GM23338 (cell line): ENCODE data around the gene IFI16.
A peak's percentile ranks its signal among the peaks of the same experiment; 100 is the strongest.

ENCODE experiments used
- CREB1 ChIP-seq: fragments of 250-450 bp; sonication (Bioruptor Pico); IDR thresholded peaks from 2 replicates; pipeline ENCODE4 v1.5.0; 2020; ENCODE audit warnings: low read depth, mild to moderate bottlenecking, moderate library complexity
- EZH2 ChIP-seq: fragments of 200-600 bp; sonication (generic); IDR thresholded peaks from one replicate; pipeline ENCODE4 v1.8.0; 2017; ENCODE audit warnings: antibody characterized with exemption, mild to moderate bottlenecking, low read depth; ENCODE audit not compliant: unreplicated experiment
- EZH2phosphoT487 ChIP-seq: fragments of 200-600 bp; sonication (generic); IDR thresholded peaks from one replicate; pipeline ENCODE4 v1.8.1; 2018; ENCODE audit warnings: antibody characterized with exemption; ENCODE audit not compliant: unreplicated experiment
- JUNB ChIP-seq: IDR thresholded peaks from one replicate; pipeline ENCODE4 v1.6.1; 2016; ENCODE audit warnings: antibody characterized with exemption; ENCODE audit not compliant: unreplicated experiment
- NANOG ChIP-seq: IDR thresholded peaks from 2 replicates; pipeline ENCODE4 v1.6.1; 2016; ENCODE audit warnings: antibody characterized with exemption, borderline replicate concordance
- POLR2AphosphoS5 ChIP-seq: IDR thresholded peaks from 2 replicates; pipeline ENCODE4 v1.6.1; 2016; ENCODE audit warnings: antibody characterized with exemption, low read depth
- STAT1 ChIP-seq: IDR thresholded peaks from one replicate; pipeline ENCODE4 v1.6.1; 2016; ENCODE audit warnings: antibody characterized with exemption; ENCODE audit not compliant: unreplicated experiment
- ZNF114 ChIP-seq: fragments of 250-450 bp; sonication (Bioruptor Pico); IDR thresholded peaks from 2 replicates; pipeline ENCODE4 v1.5.0; 2020; ENCODE audit warnings: mild to moderate bottlenecking, moderate library complexity
- ZNF331 ChIP-seq: fragments of 250-450 bp; sonication (Bioruptor Pico); IDR thresholded peaks from 2 replicates; pipeline ENCODE4 v1.5.0; 2020; ENCODE audit warnings: low read depth, mild to moderate bottlenecking, moderate library complexity
- TF ChIP-seq, protein P1 (sequence below), 2 experiments: fragments of 200-600 bp in 1 of 2; sonication (generic) in 1 of 2; conservative IDR thresholded peaks; 2 replicates each; pipeline versions ENCODE4 v1.5.1 to v1.6.1; 2016 to 2017; ENCODE audit warnings: antibody characterized with exemption in 2 of 2, low read depth in 2 of 2, mild to moderate bottlenecking in 2 of 2, moderate library complexity in 1 of 2
- TF ChIP-seq, protein P2 (sequence below): IDR thresholded peaks from one replicate; pipeline ENCODE4 v1.6.1; 2018; ENCODE audit warnings: antibody characterized with exemption; ENCODE audit not compliant: unreplicated experiment
- TF ChIP-seq, protein P3 (sequence below): IDR thresholded peaks from 2 replicates; pipeline ENCODE4 v1.6.1; 2016; ENCODE audit warnings: antibody characterized with exemption

DNA sequence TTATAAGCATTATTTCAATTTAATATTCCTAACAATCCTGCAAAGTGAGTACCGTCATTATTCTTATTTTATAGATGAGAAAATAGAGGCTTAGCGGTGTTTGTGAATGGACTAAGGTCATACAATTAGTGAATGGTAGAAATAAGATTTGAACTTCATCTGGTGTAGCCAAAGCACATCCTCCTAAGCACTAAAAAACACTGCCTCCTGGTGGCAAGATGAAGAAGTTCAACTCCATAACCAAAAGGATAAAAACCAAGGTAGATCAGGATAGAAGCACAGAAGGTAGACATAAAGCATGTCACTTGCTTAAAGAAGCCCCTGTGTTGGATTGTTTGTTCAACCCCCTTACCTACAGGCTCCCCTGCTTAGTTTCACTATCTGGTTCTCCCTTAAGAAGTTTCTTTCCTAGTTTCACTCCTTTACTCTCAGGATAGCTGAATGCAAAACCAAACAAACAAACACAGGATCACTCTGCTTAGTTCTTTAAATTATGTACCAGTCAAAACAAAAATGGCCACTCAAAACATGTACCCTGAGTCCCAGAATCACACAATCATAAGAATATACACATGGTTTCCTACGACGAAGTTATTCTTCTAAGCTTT lies 79.6 kb downstream of the IFI16 start:
- TF ChIP-seq, protein P1, sequence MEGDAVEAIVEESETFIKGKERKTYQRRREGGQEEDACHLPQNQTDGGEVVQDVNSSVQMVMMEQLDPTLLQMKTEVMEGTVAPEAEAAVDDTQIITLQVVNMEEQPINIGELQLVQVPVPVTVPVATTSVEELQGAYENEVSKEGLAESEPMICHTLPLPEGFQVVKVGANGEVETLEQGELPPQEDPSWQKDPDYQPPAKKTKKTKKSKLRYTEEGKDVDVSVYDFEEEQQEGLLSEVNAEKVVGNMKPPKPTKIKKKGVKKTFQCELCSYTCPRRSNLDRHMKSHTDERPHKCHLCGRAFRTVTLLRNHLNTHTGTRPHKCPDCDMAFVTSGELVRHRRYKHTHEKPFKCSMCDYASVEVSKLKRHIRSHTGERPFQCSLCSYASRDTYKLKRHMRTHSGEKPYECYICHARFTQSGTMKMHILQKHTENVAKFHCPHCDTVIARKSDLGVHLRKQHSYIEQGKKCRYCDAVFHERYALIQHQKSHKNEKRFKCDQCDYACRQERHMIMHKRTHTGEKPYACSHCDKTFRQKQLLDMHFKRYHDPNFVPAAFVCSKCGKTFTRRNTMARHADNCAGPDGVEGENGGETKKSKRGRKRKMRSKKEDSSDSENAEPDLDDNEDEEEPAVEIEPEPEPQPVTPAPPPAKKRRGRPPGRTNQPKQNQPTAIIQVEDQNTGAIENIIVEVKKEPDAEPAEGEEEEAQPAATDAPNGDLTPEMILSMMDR (conservative IDR thresholded peaks at IDR 0.05; ENCODE audit: low read depth in 2 of 2): peak; percentile 72 to 80
- TF ChIP-seq, protein P2, sequence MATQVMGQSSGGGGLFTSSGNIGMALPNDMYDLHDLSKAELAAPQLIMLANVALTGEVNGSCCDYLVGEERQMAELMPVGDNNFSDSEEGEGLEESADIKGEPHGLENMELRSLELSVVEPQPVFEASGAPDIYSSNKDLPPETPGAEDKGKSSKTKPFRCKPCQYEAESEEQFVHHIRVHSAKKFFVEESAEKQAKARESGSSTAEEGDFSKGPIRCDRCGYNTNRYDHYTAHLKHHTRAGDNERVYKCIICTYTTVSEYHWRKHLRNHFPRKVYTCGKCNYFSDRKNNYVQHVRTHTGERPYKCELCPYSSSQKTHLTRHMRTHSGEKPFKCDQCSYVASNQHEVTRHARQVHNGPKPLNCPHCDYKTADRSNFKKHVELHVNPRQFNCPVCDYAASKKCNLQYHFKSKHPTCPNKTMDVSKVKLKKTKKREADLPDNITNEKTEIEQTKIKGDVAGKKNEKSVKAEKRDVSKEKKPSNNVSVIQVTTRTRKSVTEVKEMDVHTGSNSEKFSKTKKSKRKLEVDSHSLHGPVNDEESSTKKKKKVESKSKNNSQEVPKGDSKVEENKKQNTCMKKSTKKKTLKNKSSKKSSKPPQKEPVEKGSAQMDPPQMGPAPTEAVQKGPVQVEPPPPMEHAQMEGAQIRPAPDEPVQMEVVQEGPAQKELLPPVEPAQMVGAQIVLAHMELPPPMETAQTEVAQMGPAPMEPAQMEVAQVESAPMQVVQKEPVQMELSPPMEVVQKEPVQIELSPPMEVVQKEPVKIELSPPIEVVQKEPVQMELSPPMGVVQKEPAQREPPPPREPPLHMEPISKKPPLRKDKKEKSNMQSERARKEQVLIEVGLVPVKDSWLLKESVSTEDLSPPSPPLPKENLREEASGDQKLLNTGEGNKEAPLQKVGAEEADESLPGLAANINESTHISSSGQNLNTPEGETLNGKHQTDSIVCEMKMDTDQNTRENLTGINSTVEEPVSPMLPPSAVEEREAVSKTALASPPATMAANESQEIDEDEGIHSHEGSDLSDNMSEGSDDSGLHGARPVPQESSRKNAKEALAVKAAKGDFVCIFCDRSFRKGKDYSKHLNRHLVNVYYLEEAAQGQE: no peak
- TF ChIP-seq STAT1: no peak
- TF ChIP-seq JUNB: no peak
- no peak for TF ChIP-seq EZH2phosphoT487
- no peak for TF ChIP-seq EZH2
- TF ChIP-seq POLR2AphosphoS5: no peak
- no peak for TF ChIP-seq CREB1 (CRISPR knock-in tag)
- TF ChIP-seq, protein P3, sequence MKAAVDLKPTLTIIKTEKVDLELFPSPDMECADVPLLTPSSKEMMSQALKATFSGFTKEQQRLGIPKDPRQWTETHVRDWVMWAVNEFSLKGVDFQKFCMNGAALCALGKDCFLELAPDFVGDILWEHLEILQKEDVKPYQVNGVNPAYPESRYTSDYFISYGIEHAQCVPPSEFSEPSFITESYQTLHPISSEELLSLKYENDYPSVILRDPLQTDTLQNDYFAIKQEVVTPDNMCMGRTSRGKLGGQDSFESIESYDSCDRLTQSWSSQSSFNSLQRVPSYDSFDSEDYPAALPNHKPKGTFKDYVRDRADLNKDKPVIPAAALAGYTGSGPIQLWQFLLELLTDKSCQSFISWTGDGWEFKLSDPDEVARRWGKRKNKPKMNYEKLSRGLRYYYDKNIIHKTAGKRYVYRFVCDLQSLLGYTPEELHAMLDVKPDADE: no peak
- no peak for TF ChIP-seq ZNF114 (CRISPR knock-in tag)
- no peak for TF ChIP-seq NANOG
- TF ChIP-seq ZNF331 (CRISPR knock-in tag): no peak
